ENCODE results near the gene TNP2.
"Not testable (repeated sequence)": the region's sequence is repeated elsewhere in the genome, so short reads cannot be mapped to it uniquely, and the experiment has no call there.

GRCh38 chr16:11289696-11290095 lies 20.6 kb upstream of the TNP2 start:
- TF ChIP-seq, protein P1, sequence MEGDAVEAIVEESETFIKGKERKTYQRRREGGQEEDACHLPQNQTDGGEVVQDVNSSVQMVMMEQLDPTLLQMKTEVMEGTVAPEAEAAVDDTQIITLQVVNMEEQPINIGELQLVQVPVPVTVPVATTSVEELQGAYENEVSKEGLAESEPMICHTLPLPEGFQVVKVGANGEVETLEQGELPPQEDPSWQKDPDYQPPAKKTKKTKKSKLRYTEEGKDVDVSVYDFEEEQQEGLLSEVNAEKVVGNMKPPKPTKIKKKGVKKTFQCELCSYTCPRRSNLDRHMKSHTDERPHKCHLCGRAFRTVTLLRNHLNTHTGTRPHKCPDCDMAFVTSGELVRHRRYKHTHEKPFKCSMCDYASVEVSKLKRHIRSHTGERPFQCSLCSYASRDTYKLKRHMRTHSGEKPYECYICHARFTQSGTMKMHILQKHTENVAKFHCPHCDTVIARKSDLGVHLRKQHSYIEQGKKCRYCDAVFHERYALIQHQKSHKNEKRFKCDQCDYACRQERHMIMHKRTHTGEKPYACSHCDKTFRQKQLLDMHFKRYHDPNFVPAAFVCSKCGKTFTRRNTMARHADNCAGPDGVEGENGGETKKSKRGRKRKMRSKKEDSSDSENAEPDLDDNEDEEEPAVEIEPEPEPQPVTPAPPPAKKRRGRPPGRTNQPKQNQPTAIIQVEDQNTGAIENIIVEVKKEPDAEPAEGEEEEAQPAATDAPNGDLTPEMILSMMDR (IDR thresholded peaks at IDR 0.05), result not testable (repeated sequence)
- not testable (repeated sequence) for TF ChIP-seq ZFX (IDR thresholded peaks at IDR 0.05; ENCODE audit: borderline replicate concordance)

Measured in 22Rv1 (cell line).